Umbilical cord (tissue), 2 donors: ENCODE results near the gene KLK5. TPM values are rescaled to one million over a fixed set of nuclear protein-coding genes. Genes with fewer than 3 reads are reported as not detected.
A peak's percentile ranks its signal among the peaks of the same experiment; 100 is the strongest.

Experiments
- DNase-seq: peaks from one replicate; pipeline ENCODE4 v3.0.0-alpha.2; 2015; ENCODE audit warnings: low spot score
- total RNA-seq: library from RNA; depleted of rRNA; stranded (reverse); fragments of >200 nt; gene quantifications from one replicate; pipeline ENCODE4 v1.2.3, GENCODE V29; 2014; ENCODE audit warnings: low replicate concordance; ENCODE audit not compliant: insufficient read depth

Gene KLK5
- total RNA-seq, 1 donor from 2014 or later: not detected

GRCh38 chr19:50968716-50969412 lies 16.0 kb upstream of the KLK5 start:
- no peak for DNase-seq

DNA sequence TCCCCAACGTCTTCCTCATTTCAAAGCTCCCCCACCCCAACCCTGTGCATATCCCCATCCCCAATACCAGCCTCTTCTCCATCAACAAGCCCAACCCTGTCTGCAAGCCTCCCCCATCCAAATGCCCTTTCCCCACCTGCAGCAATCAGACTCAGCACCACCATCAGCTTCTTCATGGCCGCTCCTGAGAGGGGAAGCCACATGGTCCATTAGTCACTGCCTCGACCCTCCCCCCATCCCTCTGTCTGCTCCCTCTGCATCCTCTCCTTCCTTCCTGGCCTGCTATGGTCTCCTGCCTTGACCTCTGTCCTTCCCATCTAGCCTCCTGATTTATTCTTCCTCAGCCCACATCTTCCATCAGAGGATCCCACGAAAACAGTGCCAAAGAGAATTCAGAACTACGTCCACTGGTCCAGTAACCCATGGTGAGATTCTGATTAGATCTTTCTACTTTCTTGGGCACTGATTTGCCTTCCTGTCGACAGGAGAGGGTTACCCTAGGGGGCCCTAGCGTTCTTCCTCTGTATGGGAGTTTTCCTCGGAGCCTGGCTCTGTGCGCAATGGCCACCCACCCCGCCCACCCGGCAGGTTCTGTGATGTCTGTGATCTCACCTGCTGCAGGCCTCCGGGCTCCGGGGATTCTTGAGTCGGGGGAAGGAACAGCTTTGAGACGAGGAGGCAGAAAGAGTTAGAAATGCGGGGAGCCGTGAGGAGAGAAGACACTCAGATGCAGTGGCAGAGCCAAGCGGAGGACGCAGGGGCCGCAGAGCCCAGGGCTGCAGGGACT lies 15.3 kb upstream of the KLK5 start:
- DNase-seq: no peak

DNA sequence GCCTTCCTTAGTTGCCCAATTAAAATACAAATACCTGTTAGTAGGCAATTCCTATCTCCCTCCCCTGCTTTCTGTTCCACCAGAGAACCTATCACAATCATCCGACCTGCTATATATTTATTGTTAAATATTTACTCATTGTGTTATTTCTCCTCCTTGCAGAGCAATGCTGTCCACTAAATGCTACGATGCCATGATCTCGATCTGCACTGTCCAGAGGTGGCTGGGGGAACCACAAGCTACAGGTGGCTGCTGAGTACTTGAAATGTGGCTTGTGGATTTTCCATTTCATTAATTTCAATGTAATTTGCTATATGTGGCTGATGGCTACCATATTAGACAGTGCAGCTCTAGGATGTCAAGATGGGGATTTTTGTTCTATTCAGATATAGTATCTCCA lies 11.4 kb upstream of the KLK5 start:
- DNase-seq: no peak

DNA sequence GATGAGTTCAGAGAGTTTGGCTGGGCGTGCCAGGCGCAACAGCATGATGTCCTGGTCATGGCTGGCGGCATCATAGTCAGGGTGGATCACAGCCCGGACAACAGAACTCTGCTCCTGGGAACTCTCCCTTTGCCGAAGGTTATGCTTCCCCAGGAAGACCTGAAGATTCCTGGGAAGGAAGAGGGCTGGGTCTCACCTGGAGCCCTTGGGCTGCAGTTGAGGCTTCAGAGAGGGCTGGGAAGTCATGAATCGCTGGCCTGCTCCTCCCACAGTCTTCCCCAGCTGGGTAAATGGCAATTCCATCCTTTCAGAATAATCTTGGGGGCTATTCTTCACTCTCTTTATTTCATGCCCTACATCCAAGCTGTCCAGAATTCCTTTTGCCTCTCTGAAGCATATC lies 10.5 kb upstream of the KLK5 start:
- DNase-seq: no peak

DNA sequence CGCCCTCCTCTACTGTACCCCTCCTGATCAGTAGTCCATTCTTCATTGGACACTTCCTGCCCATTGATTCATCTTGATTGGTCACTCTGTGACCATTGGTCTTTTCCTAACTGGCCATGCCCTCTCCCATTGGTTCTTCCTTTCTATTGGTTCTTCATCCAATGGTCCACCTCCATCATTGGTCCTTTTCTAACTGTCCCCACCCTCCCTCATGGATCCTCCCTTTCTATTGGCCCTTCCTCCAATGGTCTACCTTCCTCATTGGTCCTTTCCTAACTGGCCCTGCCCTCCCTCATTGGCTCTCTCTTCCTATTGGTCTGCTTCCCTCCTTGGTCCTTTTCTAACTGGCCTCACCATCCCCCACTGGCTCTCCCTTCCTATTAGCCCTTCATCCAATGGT lies 9.4 kb upstream of the KLK5 start:
- DNase-seq: no peak

DNA sequence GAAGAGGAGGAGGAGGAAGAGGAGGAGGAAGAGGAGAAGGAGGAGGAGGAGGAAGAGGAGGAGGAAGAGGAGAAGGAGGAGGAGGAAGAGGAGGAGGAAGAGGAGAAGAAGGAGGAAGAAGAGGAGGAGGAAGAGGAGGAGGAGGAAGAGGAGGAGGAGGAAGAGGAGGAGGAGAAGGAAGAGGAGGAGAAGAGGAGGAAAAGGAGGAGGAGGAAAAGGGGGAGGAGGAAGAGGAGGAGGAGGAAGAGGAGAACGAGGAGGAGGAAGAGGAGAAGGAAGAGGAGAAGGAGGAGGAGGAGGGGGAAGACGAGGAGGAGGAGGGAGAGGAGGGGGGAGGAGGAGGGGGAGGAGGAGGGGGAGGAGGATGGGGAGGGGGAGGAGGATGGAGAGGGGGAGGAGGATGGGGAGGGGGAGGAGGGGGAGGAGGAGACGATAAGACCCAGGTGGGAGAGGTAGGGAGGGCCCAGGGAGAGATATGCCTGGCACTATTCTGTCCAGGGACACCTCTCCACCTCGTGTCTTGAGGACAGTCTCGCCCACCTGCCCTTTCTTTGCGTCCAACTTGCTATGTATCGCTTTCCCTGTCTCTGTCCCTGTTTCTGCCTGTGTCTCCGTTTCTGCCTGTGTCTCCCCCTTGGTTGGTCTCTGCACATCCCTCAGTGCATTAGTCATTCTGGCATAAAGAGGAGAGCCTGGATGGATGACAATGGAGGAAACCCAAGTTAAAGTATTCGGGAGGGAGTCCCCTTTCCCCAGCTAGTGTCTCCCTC lies 7.1 kb upstream of the KLK5 start:
- no peak for DNase-seq

- no peak for DNase-seq
Observed at GRCh38 chr19:50957587-50957986, 4.7 kb upstream of the KLK5 start.

GRCh38 chr19:50949861-50950260 lies 3.0 kb downstream of the KLK5 start:
- DNase-seq: no peak

DNA sequence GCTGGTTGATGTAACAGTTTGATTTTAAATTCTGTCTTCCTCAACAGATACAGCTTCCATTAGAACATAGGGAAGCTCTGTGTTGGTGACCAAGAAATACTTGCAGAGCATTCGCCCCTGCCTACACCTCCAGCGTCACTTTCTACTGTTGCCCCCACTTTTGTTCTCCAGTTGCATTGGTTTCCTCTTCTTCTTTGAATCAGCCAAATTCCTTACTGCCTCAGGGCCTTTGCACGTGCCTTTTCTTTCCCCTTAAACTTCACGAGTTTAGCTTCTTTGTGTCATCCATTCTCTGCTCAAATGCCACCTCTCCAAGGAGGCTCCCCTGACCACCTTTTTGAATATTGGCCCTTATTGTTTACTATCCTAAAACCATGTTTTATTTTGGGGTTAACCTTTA lies 5.7 kb downstream of the KLK5 start:
- no peak for DNase-seq

GRCh38 chr19:50944795-50945194 lies 8.0 kb downstream of the KLK5 start:
- DNase-seq: no peak

GRCh38 chr19:50943074-50943828 lies 9.6 kb downstream of the KLK5 start:
- no peak for DNase-seq

- no peak for DNase-seq
Observed at GRCh38 chr19:50939596-50939995, 13.2 kb downstream of the KLK5 start.

DNA sequence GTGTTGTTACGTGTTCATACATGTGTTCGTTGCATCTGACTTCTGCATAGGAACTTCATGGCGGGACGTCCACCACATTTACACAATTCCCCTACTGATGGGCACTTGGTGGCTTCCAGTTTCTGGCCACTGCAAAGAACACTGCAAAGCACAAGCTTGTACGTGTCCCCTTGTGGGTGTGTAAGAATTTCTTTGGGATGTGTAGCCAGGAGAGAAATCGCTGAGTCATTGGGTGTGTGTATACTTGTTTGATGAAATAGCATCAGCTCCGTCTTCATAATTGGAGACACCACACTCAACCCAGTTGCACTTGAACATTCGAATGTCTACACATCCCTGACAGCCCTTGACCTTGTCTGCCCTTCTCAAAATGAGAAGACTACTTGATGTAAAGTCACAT lies 19.2 kb downstream of the KLK5 start:
- no peak for DNase-seq

- no peak for DNase-seq
Observed at GRCh38 chr19:50932690-50933083, 20.2 kb downstream of the KLK5 start.

- no peak for DNase-seq
Observed at GRCh38 chr19:50932018-50932689, 20.7 kb downstream of the KLK5 start.

GRCh38 chr19:50931023-50931422 lies 21.8 kb downstream of the KLK5 start:
- DNase-seq: no peak

GRCh38 chr19:50928831-50929230 lies 24.0 kb downstream of the KLK5 start:
- DNase-seq: no peak

GRCh38 chr19:50926144-50926543 lies 26.7 kb downstream of the KLK5 start:
- no peak for DNase-seq

DNA sequence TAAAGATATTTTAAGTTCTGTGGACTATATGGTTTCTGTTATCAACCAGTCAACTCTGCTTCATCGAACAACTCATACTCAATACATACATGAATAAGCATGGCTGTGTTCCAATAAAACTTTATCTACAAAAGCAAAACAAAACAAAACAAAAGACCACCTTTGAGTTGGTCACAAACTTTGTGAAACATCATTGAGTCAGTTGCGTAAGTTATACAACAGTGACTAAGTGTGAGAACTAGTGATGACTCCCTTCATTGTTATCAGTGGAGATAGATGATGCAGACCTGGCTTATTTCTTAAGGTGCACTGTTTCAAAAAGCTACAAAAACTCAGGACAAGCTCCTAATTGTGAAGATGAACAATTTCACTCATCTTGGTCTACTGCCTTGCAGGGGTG lies 27.1 kb downstream of the KLK5 start:
- DNase-seq: no peak

DNA sequence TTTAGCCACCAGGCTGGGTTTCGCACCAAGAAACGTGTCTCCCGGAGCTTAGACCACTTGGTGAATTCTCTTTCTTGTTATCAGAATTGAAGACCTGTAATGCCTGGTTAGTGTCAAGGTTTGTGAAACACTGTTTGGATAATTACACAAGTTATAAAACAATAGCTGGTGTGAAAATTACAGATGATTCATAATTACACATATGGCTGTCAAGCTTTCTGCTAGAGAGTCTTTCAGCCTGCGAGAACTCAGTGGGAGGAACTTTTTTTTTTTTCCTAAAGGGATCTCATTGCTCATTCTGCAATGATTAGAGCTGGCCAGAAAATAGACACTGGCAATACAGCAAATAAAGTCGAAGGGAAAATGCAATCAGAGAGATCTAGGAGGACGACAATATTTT lies 28.3 kb downstream of the KLK5 start:
- no peak for DNase-seq

DNA sequence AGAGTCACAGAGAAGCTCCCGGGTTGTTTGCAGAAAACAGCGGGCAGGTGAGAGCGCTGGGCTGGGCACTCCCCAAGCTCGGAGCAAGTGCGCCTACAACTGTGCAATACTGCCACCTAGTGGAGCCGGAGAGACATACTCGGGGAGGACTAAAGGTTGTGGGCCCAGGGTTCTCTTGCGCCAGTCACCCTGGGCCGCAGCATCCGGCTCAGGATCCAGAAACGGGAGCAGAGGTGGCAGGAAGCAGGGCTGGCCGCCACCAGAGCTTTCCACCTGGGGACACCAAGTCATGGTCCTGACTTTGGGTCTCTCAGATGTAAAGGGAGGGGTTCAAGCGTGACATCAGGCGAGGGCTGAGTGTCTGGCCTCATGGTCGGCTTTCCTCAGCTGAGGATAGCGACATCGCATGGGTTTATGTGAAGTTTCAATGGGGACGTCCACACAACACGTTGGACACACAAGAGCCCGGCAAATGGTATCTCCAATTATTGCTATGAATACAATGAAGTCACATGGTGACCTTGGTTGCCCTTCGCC lies 30.5 kb downstream of the KLK5 start:
- peak; percentile 74 for DNase-seq
